Measurements from ENCODE around the gene FBXO27. TPM values are rescaled to one million over a fixed set of nuclear protein-coding genes. Genes with fewer than 3 reads are reported as not detected.
A peak's percentile ranks its signal among the peaks of the same experiment; 100 is the strongest.

Gene FBXO27
- total RNA-seq, 1 experiment from 2014 or later, result 16.4 TPM

GRCh38 chr19:39052243-39052746, 19.9 kb upstream of the FBXO27 start:
- H3K36me3 ChIP-seq (ENCODE audit: control insufficient read depth in 1 of 2, insufficient read depth in 2 of 2, low read length in 2 of 2), result no peaks in the 10 kb centered on the region

More at GRCh38 chr19:39052243-39052746, 19.9 kb upstream of the FBXO27 start:
- Histone ChIP-seq H3K9ac (ENCODE audit: low read length) (no peak overlapping the region), H4K20me1 (ENCODE audit: insufficient read depth) (no peaks in the 10 kb centered on the region), H3K27me3 (ENCODE audit: insufficient read depth, low read length) (no peaks in the 10 kb centered on the region), H3K4me2 (ENCODE audit: low read length) (no peak overlapping the region), H3K9me3 (ENCODE audit: control insufficient read depth in 1 of 2, insufficient read depth in 1 of 2, low read depth in 1 of 2, low read length in 2 of 2) (no peaks in the 10 kb centered on the region; a peak in 1 of 4 replicates), H3K27ac (ENCODE audit: low read depth, low read length) (no peak overlapping the region), H3K4me3 (replicated peaks in 1 of 2; ENCODE audit: low read depth in 1 of 2, low read length in 2 of 2) (no peak overlapping the region), H3K4me1 (ENCODE audit: control insufficient read depth in 1 of 2, insufficient read depth in 2 of 2, low read length in 2 of 2) (peaks cover 0 to 14% of the 10 kb centered on the region in 2 experiments; a peak in 1 of 4 replicates), H3K79me2 (ENCODE audit: insufficient read depth, low read length) (no peaks in the 10 kb centered on the region), H3K9me2 (ENCODE audit: insufficient read depth) (no peaks in the 10 kb centered on the region), H2AFZ (ENCODE audit: low read depth, low read length, poor library complexity, severe bottlenecking) (no peak overlapping the region)
- ChIA-PET RAD21 (ENCODE audit: low non-redundant PET in 1 of 2, low total read pairs in 2 of 2, uncharacterized antibody in 2 of 2, unreplicated experiment in 2 of 2) (no interaction called here), POLR2A (no interaction called here), CTCF (interaction anchor here (0.7 to 2.2 kb wide), 10 partner anchors 9 to 92 kb away, joined by 3 to 12 read pairs (median 4); no protein-coding TSS in a partner anchor)
- intact Hi-C loops (cut with micrococcal nuclease), result loop anchor here (1.0 to 5.0 kb wide), 3 partner anchors 60 to 135 kb away; no protein-coding TSS in a partner anchor
- BruUV-seq (replicated peaks), result no TSS peak
- TF ChIP-seq RAD21 (IDR thresholded peaks at IDR 0.05; ENCODE audit: low read depth) (peak; percentile 95), CTCF (IDR thresholded peaks at IDR 0.05 in 2 of 3, conservative IDR thresholded peaks at IDR 0.05 in 1 of 3; ENCODE audit: borderline replicate concordance in 1 of 3, insufficient read depth in 1 of 3, low read depth in 2 of 3, low read length in 2 of 3) (peak; percentile 84 to 94 (median 92); a peak in 5 of 6 replicates), SRF (IDR thresholded peaks at IDR 0.05; ENCODE audit: low read depth) (no peak)
- TF ChIP-seq, protein P1, sequence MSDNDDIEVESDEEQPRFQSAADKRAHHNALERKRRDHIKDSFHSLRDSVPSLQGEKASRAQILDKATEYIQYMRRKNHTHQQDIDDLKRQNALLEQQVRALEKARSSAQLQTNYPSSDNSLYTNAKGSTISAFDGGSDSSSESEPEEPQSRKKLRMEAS (IDR thresholded peaks at IDR 0.05), result no peak
- TF ChIP-seq, protein P2, sequence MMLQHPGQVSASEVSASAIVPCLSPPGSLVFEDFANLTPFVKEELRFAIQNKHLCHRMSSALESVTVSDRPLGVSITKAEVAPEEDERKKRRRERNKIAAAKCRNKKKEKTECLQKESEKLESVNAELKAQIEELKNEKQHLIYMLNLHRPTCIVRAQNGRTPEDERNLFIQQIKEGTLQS (IDR thresholded peaks at IDR 0.05), result no peak
- DNase-seq (ENCODE audit: low read depth, low spot score) (no peak), ATAC-seq (peak; percentile 99)
